Measurements from ENCODE around the gene JDP2. TPM values are rescaled to one million over a fixed set of nuclear protein-coding genes. Genes with fewer than 3 reads are reported as not detected.

Gene JDP2
- polyA plus RNA-seq, 1 of the 3 experiments (the other 2 are of a cell fraction), result 22.3 TPM

GRCh38 chr14:75411214-75411540 is 16.6 kb upstream of the JDP2 start:
- peaks cover 9% of the 10 kb centered on the region; the same call in 1 of the 2 replicates for H3K27me3 ChIP-seq (ENCODE audit: insufficient read depth)
- no peaks in the 10 kb centered on the region for H3K79me2 ChIP-seq (ENCODE audit: insufficient read depth)
- no peaks in the 10 kb centered on the region for H3K9me2 ChIP-seq
- no peaks in the 10 kb centered on the region for H4K20me1 ChIP-seq (ENCODE audit: insufficient read depth)
- TF ChIP-seq USF1 (IDR thresholded peaks at IDR 0.05; ENCODE audit: borderline replicate concordance, low read depth) (no peak), PBX3 (IDR thresholded peaks at IDR 0.05) (no peak), FOXM1 (IDR thresholded peaks at IDR 0.05; ENCODE audit: low read depth) (no peak), POLR2AphosphoS5 (IDR thresholded peaks at IDR 0.05; ENCODE audit: low read depth, low read length) (no peak), GABPA (IDR thresholded peaks at IDR 0.05; ENCODE audit: low read depth) (no peak), ELF1 (IDR thresholded peaks at IDR 0.05) (no peak), TAF1 (IDR thresholded peaks at IDR 0.05; ENCODE audit: borderline replicate concordance, low read depth, low read length) (no peak), RAD21 (IDR thresholded peaks at IDR 0.05; ENCODE audit: low read length) (no peak), IRF3 (IDR thresholded peaks at IDR 0.05; ENCODE audit: low read depth, low read length) (no peak), EP300 (IDR thresholded peaks at IDR 0.05; ENCODE audit: borderline replicate concordance in 1 of 2, low read depth in 1 of 2, low read length in 1 of 2) (no peak), CHD2 (IDR thresholded peaks at IDR 0.05; ENCODE audit: low read length, partially characterized antibody) (no peak), TCF12 (IDR thresholded peaks at IDR 0.05) (no peak), FOSL2 (IDR thresholded peaks at IDR 0.05; ENCODE audit: borderline replicate concordance, low read depth) (no peak), REST (IDR thresholded peaks at IDR 0.05; ENCODE audit: low read depth, low read length) (no peak), NRF1 (IDR thresholded peaks at IDR 0.05; ENCODE audit: low read depth, low read length) (no peak)
- no peak overlapping the region for H3K9ac ChIP-seq
- WGBS (ENCODE audit: low lambda C conversion rate), result 51% methylated on average over 6 of the region's 6 CpGs
- CTCF ChIA-PET, result interaction anchor here (0.5 kb wide), 1 partner anchor 105 kb away, joined by 3 read pairs; no protein-coding TSS in a partner anchor
- no peak overlapping the region for H3K27ac ChIP-seq (ENCODE audit: low read depth in 2 of 2, low read length in 1 of 2)
- POLR2A ChIA-PET, result no interaction called here
- H3K9me3 ChIP-seq, result no peaks in the 10 kb centered on the region
- no peak overlapping the region for H3K4me2 ChIP-seq
- no peak overlapping the region for H2AFZ ChIP-seq (ENCODE audit: low read depth)
- H3K36me3 ChIP-seq (replicated peaks in 1 of 2; ENCODE audit: control insufficient read depth in 1 of 2, insufficient read depth in 2 of 2, low read length in 1 of 2), result no peaks in the 10 kb centered on the region
- DNase-seq, result no peak
- H3F3A ChIP-seq (replicated peaks; ENCODE audit: insufficient read depth), result no peaks in the 10 kb centered on the region
- H3K4me1 ChIP-seq (ENCODE audit: control insufficient read depth in 1 of 2, insufficient read depth in 2 of 2, low read depth in 1 of 2, low read length in 1 of 2), result peaks cover 0 to 2% of the 10 kb centered on the region in 2 experiments; a peak in 1 of 4 replicates
- H3K4me3 ChIP-seq (ENCODE audit: low read depth in 2 of 2, low read length in 1 of 2), result no peak overlapping the region

All from SK-N-SH (cell line).